K562 (cell line): ENCODE results near the gene ADORA3.

Experiments used
- CHD4 ChIP-seq: fragments of 200-600 bp; sonication (generic); IDR thresholded peaks from 3 replicates; pipeline ENCODE4 v1.6.1; 2012; ENCODE audit warnings: low read depth, mild to moderate bottlenecking, mixed read lengths, low read length, inconsistent platforms; ENCODE audit not compliant: insufficient read depth, insufficient replicate concordance, poor library complexity, severe bottlenecking
- TAF1 ChIP-seq: IDR thresholded peaks from 2 replicates; pipeline ENCODE4 v1.6.1; 2011; ENCODE audit warnings: mild to moderate bottlenecking, low read length, moderate library complexity; ENCODE audit not compliant: insufficient read depth, control insufficient read depth, severe bottlenecking; ENCODE audit errors: extremely low read depth
- ZBTB2 ChIP-seq: fragments of 450-650 bp; IDR thresholded peaks from 2 replicates; pipeline ENCODE4 v1.6.1; 2016; ENCODE audit warnings: antibody characterized with exemption

- no peak for TF ChIP-seq CHD4
- TF ChIP-seq TAF1, result no peak
- no peak for TF ChIP-seq ZBTB2
These were observed 16.6 kb upstream of the ADORA3 start for GRCh38 chr1:111520053-111520452.
